WERI-Rb-1 (cell line): ENCODE measurements around the gene OR4Q2.

Experiments used
- DNase-seq: peaks from one replicate; pipeline ENCODE4 v3.0.0-alpha.2; 2020
- H3K27ac ChIP-seq: fragments of 250-450 bp; sonication (Bioruptor Pico); 2 replicates; pipeline ENCODE4 v1.5.1; 2020; ENCODE audit warnings: mild to moderate bottlenecking, moderate library complexity
- H3K27me3 ChIP-seq: fragments of 250-450 bp; sonication (Bioruptor Pico); 2 replicates; pipeline ENCODE4 v1.5.1; 2021; ENCODE audit warnings: mild to moderate bottlenecking, low read depth, moderate library complexity; ENCODE audit not compliant: insufficient read depth, severe bottlenecking
- H3K36me3 ChIP-seq: fragments of 250-450 bp; sonication (Bioruptor Pico); 2 replicates; pipeline ENCODE4 v1.5.1; 2020; ENCODE audit warnings: mild to moderate bottlenecking, moderate library complexity
- H3K4me3 ChIP-seq: 2 replicates; pipeline ENCODE4 v1.5.1; 2011; ENCODE audit warnings: low read depth, mild to moderate bottlenecking, control low read depth, low read length
- H3K9me3 ChIP-seq: fragments of 250-450 bp; sonication (Bioruptor Pico); 2 replicates; pipeline ENCODE4 v1.5.1; 2021; ENCODE audit warnings: mild to moderate bottlenecking, moderate library complexity; ENCODE audit not compliant: severe bottlenecking
- CTCF ChIP-seq: IDR thresholded peaks from 2 replicates; pipeline ENCODE4 v1.5.1; 2011; ENCODE audit warnings: low read depth, mild to moderate bottlenecking, control low read depth, inconsistent platforms, low read length

The OR4Q2 gene

GRCh38 chr14:20008156-20008555 lies 6.2 kb downstream of the OR4Q2 start:
- H3K9me3 ChIP-seq = no peaks in the 10 kb centered on the region
- no peak overlapping the region for H3K27ac ChIP-seq
- no peak overlapping the region for H3K4me3 ChIP-seq
- H3K27me3 ChIP-seq = peaks cover 21% of the 10 kb centered on the region
- TF ChIP-seq CTCF = no peak
- H3K36me3 ChIP-seq = no peaks in the 10 kb centered on the region
- no peak for DNase-seq

DNA sequence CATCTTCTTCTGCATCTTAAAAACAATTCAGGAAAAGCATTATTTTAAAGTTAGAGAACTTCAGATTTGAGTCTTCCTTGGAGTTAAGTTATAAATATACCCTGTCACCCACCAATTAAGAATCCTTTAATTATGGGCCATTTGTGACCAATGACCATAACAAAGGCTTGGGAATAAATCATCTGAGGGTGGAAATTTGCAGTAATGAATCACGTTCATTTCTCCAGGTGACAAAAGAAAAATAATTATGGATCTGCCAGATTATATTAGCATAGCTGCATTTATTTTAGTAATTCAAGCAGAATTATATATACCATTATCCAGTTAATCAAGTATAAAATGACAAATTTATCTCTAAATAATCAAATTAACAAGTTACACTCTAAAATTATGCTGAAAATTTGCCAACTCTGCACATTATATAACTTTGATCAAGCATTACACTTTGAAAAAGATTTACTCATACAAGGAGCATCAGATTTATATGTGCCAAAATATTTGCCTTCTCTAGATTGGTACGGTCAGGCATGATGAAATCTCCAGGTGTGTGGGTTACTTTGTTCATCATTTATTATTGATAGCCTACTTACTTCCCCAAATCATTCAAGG lies 17.4 kb downstream of the OR4Q2 start, which contains the start of gene OR4K14:
TSS of gene OR4K14 (minus strand) at position 51 of the 609 bp plus-strand sequence. CDS start 4,114 bp downstream, outside the sequence.
- Histone ChIP-seq H3K4me3 (no peak within 1 kb of the TSS), H3K27me3 (peaks cover 46% of the 10 kb centered on the region), H3K27ac (no peak within 1 kb of the TSS), H3K9me3 (no peaks in the 10 kb centered on the region), H3K36me3 (no peaks in the 10 kb centered on the region)
- TF ChIP-seq CTCF = no peak
- DNase-seq = no peak

GRCh38 chr14:20031058-20031457 lies 29.1 kb downstream of the OR4Q2 start:
- DNase-seq = no peak
- Histone ChIP-seq H3K36me3 (no peaks in the 10 kb centered on the region), H3K9me3 (no peaks in the 10 kb centered on the region), H3K27ac (no peak overlapping the region), H3K4me3 (no peak overlapping the region), H3K27me3 (peaks cover 45% of the 10 kb centered on the region)
- no peak for TF ChIP-seq CTCF

GRCh38 chr14:20035449-20035848 lies 33.5 kb downstream of the OR4Q2 start:
- TF ChIP-seq CTCF = no peak
- Histone ChIP-seq H3K9me3 (no peaks in the 10 kb centered on the region), H3K36me3 (no peaks in the 10 kb centered on the region), H3K27me3 (peaks cover 32% of the 10 kb centered on the region), H3K4me3 (no peak overlapping the region), H3K27ac (no peak overlapping the region)
- DNase-seq = no peak

GRCh38 chr14:20035938-20036337 lies 34.0 kb downstream of the OR4Q2 start, which contains the start of gene OR4K13:
Gene OR4K13 (minus strand): TSS chr14:20036038. CDS start chr14:20034758, 1,280 bp downstream.
- TF ChIP-seq CTCF = no peak

DNA sequence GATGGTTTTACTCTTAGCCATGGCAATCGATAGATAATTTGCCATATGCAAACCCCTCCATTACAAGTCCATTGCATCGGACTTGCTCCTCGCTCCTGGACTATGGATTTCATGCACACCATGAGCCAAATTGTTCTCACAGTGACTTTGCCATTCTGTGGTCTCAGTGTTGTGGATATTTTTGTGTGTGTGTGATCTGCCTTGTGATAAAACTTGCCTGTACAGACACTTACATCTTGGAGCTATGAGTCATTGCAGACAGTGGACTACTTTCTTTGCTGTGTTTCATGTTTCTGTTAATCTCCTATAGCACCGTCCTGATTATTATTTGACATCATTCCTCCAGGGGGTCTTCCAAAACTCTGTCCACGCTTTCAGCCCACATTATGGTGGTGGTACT lies 42.3 kb downstream of the OR4Q2 start:
- no peak for DNase-seq
- Histone ChIP-seq H3K9me3 (no peaks in the 10 kb centered on the region), H3K27ac (no peak overlapping the region), H3K36me3 (no peaks in the 10 kb centered on the region), H3K4me3 (no peak overlapping the region), H3K27me3 (peaks cover 8% of the 10 kb centered on the region)
- no peak for TF ChIP-seq CTCF

More at GRCh38 chr14:20035938-20036337, 34.0 kb downstream of the OR4Q2 start, which contains the start of gene OR4K13:
- H3K27me3 ChIP-seq = peaks cover 27% of the 10 kb centered on the region
- H3K36me3 ChIP-seq = no peaks in the 10 kb centered on the region
- H3K4me3 ChIP-seq = no peak within 1 kb of the TSS
- no peak for DNase-seq
- H3K9me3 ChIP-seq = no peaks in the 10 kb centered on the region
- no peak within 1 kb of the TSS for H3K27ac ChIP-seq
